Suppressor macrophage treated with lipopolysaccharide for 4 hours (primary cell): Measurements from ENCODE around the gene LRRFIP2.
"Not testable (repeated sequence)": the region's sequence is repeated elsewhere in the genome, so short reads cannot be mapped to it uniquely, and the experiment has no call there.

Experiments
- DNase-seq: peaks from one replicate; pipeline ENCODE4 v3.0.0-alpha.2; 2020

Gene LRRFIP2

GRCh38 chr3:37055077-37055476, 119.3 kb downstream of the LRRFIP2 start:
- not testable (repeated sequence) for DNase-seq

- peak; percentile 47 for DNase-seq
Observed at GRCh38 chr3:37054370-37054769, 120.0 kb downstream of the LRRFIP2 start.

- DNase-seq: no peak
Observed at GRCh38 chr3:37053753-37054152, 120.6 kb downstream of the LRRFIP2 start.

GRCh38 chr3:37053337-37053736, 121.0 kb downstream of the LRRFIP2 start:
- DNase-seq: no peak

GRCh38 chr3:37052860-37053259, 121.5 kb downstream of the LRRFIP2 start:
- DNase-seq: no peak

- DNase-seq: no peak
Observed at GRCh38 chr3:37050282-37050681, 124.1 kb downstream of the LRRFIP2 start.

GRCh38 chr3:37042712-37043111, 131.7 kb downstream of the LRRFIP2 start:
- DNase-seq: not testable (repeated sequence)

GRCh38 chr3:37041546-37042195, 132.7 kb downstream of the LRRFIP2 start:
- no peak for DNase-seq

GRCh38 chr3:37040231-37040630, 134.2 kb downstream of the LRRFIP2 start:
- DNase-seq: no peak

- no peak for DNase-seq
Observed at GRCh38 chr3:37039161-37039846, 135.1 kb downstream of the LRRFIP2 start.

- no peak for DNase-seq
Observed at GRCh38 chr3:37037352-37037751, 137.0 kb downstream of the LRRFIP2 start.

GRCh38 chr3:37032961-37033360, 141.4 kb downstream of the LRRFIP2 start:
- DNase-seq: no peak

- no peak for DNase-seq
Observed at GRCh38 chr3:37031096-37031682, 143.2 kb downstream of the LRRFIP2 start.

- DNase-seq: no peak
Observed at GRCh38 chr3:37030588-37030987, 143.8 kb downstream of the LRRFIP2 start.

GRCh38 chr3:37029516-37030163, 144.7 kb downstream of the LRRFIP2 start:
- DNase-seq: no peak

- no peak for DNase-seq
Observed at GRCh38 chr3:37029111-37029510, 145.3 kb downstream of the LRRFIP2 start.

GRCh38 chr3:37028329-37028728, 146.1 kb downstream of the LRRFIP2 start:
- no peak for DNase-seq

GRCh38 chr3:37026851-37027250, 147.5 kb downstream of the LRRFIP2 start:
- DNase-seq: no peak

GRCh38 chr3:37025561-37026335, 148.6 kb downstream of the LRRFIP2 start:
- DNase-seq: no peak

GRCh38 chr3:37024820-37025405, 149.5 kb downstream of the LRRFIP2 start:
- DNase-seq: peak; percentile 81

GRCh38 chr3:37024092-37024491, 150.3 kb downstream of the LRRFIP2 start:
- no peak for DNase-seq

GRCh38 chr3:37017683-37018082, 156.7 kb downstream of the LRRFIP2 start:
- no peak for DNase-seq

- no peak for DNase-seq
Observed at GRCh38 chr3:37016903-37017302, 157.5 kb downstream of the LRRFIP2 start.
